Rectal smooth muscle tissue (tissue), 1 donor: ENCODE results near the gene MUC5B.
"Not testable (repeated sequence)": the region's sequence is repeated elsewhere in the genome, so short reads cannot be mapped to it uniquely, and the experiment has no call there.

ENCODE experiments used
- H3K27ac ChIP-seq: one replicate; pipeline ENCODE4 v1.7.0; 2013; ENCODE audit warnings: low read depth, low read length, inconsistent platforms
- H3K27me3 ChIP-seq: one replicate; pipeline ENCODE4 v1.7.0; 2013; ENCODE audit warnings: low read length; ENCODE audit not compliant: control insufficient read depth, insufficient read depth
- H3K36me3 ChIP-seq: one replicate; pipeline ENCODE4 v1.7.0; 2013; ENCODE audit warnings: low read length; ENCODE audit not compliant: control insufficient read depth, insufficient read depth
- H3K4me1 ChIP-seq: one replicate; pipeline ENCODE4 v1.7.0; 2013; ENCODE audit warnings: low read length; ENCODE audit not compliant: control insufficient read depth, insufficient read depth
- H3K4me3 ChIP-seq: one replicate; pipeline ENCODE4 v1.7.0; 2013; ENCODE audit warnings: low read length
- H3K9ac ChIP-seq: one replicate; pipeline ENCODE4 v1.7.0; 2013; ENCODE audit warnings: low read length

Gene MUC5B

DNA sequence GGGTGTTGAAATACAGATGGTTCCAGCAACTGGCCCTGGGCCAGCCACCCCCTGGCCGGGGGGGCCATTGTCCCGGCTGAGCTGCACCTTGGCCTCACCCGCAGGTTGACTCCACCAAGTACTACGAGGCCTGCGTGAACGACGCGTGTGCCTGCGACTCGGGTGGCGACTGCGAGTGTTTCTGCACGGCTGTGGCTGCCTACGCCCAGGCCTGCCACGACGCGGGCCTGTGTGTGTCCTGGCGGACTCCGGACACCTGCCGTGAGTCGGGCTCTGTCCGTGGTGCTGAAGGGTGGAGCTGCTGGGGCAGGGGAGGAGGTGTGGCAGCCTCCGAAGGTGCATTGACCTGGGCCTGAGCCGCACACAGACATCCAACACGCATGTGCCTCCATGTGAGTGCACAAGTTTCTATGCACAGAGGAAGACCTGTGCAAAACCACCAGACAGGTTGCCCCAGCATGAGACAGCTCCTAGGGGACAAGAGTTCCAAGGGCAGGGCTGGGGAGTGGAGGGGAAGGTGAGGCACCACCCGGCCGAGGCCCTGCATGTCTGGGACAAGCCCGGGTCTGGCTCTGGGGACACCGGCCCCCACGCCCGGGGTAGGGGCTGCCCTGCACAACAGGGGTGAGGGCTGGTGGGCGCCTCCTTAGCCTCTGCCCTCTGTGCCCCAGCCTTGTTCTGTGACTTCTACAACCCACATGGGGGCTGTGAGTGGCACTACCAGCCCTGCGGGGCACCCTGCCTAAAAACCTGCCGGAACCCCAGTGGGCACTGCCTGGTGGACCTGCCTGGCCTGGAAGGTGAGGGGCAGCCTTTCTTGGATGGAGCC lies 16.1 kb downstream of the MUC5B start:
- Histone ChIP-seq H3K4me3 (no peak overlapping the region), H3K27me3 (no peaks in the 10 kb centered on the region), H3K4me1 (no peaks in the 10 kb centered on the region), H3K27ac (no peak overlapping the region), H3K36me3 (no peaks in the 10 kb centered on the region), H3K9ac (no peak overlapping the region)

- Histone ChIP-seq H3K36me3 (no peaks in the 10 kb centered on the region), H3K4me1 (no peaks in the 10 kb centered on the region), H3K27ac (no peak overlapping the region), H3K4me3 (no peak overlapping the region), H3K27me3 (no peaks in the 10 kb centered on the region), H3K9ac (no peak overlapping the region)
These were observed 16.8 kb downstream of the MUC5B start for GRCh38 chr11:1239596-1240205.

- Histone ChIP-seq H3K27ac (no peak overlapping the region), H3K9ac (no peak overlapping the region), H3K27me3 (no peaks in the 10 kb centered on the region), H3K36me3 (no peaks in the 10 kb centered on the region), H3K4me3 (no peak overlapping the region), H3K4me1 (no peaks in the 10 kb centered on the region)
These were observed 17.9 kb downstream of the MUC5B start for GRCh38 chr11:1240771-1241170.

DNA sequence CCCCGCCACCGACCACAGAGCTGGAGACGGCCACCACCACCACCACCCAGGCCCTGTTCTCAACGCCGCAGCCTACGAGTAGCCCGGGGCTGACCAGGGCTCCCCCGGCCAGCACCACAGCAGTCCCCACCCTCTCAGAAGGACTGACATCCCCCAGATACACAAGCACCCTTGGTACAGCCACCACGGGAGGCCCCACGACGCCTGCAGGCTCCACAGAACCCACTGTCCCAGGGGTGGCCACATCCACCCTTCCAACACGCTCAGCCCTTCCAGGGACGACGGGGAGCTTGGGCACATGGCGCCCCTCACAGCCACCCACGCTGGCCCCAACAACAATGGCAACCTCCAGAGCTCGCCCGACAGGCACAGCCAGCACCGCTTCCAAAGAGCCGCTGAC lies 18.8 kb downstream of the MUC5B start:
- Histone ChIP-seq H3K9ac (no peak overlapping the region), H3K27me3 (no peaks in the 10 kb centered on the region), H3K4me1 (no peaks in the 10 kb centered on the region), H3K4me3 (no peak overlapping the region), H3K36me3 (no peaks in the 10 kb centered on the region), H3K27ac (no peak overlapping the region)

DNA sequence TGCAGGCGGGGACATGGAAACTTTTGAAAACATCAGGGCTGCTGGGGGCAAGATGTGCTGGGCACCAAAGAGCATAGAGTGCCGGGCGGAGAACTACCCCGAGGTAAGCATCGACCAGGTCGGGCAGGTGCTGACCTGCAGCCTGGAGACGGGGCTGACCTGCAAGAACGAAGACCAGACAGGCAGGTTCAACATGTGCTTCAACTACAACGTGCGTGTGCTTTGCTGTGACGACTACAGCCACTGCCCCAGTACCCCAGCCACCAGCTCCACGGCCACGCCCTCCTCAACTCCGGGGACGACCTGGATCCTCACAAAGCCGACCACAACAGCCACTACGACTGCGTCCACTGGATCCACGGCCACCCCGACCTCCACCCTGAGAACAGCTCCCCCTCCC lies 19.4 kb downstream of the MUC5B start:
- no peak overlapping the region for H3K4me3 ChIP-seq
- H3K9ac ChIP-seq: no peak overlapping the region
- H3K36me3 ChIP-seq: no peaks in the 10 kb centered on the region
- H3K27me3 ChIP-seq: no peaks in the 10 kb centered on the region
- no peaks in the 10 kb centered on the region for H3K4me1 ChIP-seq
- no peak overlapping the region for H3K27ac ChIP-seq

DNA sequence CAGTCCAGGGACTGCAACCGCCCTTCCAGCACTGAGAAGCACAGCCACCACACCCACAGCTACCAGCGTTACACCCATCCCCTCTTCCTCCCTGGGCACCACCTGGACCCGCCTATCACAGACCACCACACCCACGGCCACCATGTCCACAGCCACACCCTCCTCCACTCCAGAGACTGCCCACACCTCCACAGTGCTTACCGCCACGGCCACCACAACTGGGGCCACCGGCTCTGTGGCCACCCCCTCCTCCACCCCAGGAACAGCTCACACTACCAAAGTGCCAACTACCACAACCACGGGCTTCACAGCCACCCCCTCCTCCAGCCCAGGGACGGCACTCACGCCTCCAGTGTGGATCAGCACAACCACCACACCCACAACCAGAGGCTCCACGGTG lies 19.9 kb downstream of the MUC5B start:
- H3K27ac ChIP-seq, H3K36me3 ChIP-seq, H3K4me1 ChIP-seq, H3K27me3 ChIP-seq, H3K4me3 ChIP-seq, H3K9ac ChIP-seq: not testable (repeated sequence)

DNA sequence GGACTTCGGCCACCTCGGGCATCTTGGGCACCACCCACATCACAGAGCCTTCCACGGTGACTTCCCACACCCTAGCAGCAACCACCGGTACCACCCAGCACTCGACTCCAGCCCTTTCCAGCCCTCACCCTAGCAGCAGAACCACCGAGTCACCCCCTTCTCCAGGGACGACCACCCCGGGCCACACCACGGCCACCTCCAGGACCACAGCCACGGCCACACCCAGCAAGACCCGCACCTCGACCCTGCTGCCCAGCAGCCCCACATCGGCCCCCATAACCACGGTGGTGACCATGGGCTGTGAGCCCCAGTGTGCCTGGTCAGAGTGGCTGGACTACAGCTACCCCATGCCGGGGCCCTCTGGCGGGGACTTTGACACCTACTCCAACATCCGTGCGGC lies 20.7 kb downstream of the MUC5B start:
- not testable (repeated sequence) for H3K27me3 ChIP-seq

GRCh38 chr11:1244557-1244956 lies 21.7 kb downstream of the MUC5B start:
- H3K4me1 ChIP-seq, H3K9ac ChIP-seq, H3K27me3 ChIP-seq, H3K27ac ChIP-seq, H3K36me3 ChIP-seq, H3K4me3 ChIP-seq: not testable (repeated sequence)

More for the DNA sequence above, 20.7 kb downstream of the MUC5B start:
- H3K36me3 ChIP-seq, H3K27ac ChIP-seq, H3K4me3 ChIP-seq, H3K4me1 ChIP-seq, H3K9ac ChIP-seq: not testable (repeated sequence)

DNA sequence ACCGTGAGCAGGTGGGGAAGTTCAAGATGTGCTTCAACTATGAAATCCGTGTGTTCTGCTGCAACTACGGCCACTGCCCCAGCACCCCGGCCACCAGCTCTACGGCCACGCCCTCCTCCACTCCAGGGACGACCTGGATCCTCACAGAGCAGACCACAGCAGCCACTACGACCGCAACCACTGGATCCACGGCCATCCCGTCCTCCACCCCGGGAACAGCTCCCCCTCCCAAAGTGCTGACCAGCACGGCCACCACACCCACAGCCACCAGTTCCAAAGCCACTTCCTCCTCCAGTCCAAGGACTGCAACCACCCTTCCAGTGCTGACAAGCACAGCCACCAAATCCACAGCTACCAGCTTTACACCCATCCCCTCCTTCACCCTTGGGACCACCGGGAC lies 22.9 kb downstream of the MUC5B start:
- H3K36me3 ChIP-seq, H3K4me3 ChIP-seq, H3K4me1 ChIP-seq, H3K9ac ChIP-seq, H3K27me3 ChIP-seq, H3K27ac ChIP-seq: not testable (repeated sequence)

DNA sequence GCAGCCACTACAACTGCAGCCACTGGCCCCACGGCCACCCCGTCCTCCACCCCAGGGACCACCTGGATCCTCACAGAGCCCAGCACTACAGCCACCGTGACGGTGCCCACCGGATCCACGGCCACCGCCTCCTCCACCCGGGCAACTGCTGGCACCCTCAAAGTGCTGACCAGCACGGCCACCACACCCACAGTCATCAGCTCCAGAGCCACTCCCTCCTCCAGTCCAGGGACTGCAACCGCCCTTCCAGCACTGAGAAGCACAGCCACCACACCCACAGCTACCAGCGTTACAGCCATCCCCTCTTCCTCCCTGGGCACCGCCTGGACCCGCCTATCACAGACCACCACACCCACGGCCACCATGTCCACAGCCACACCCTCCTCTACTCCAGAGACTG lies 23.4 kb downstream of the MUC5B start:
- not testable (repeated sequence) for H3K36me3 ChIP-seq, H3K27me3 ChIP-seq, H3K4me1 ChIP-seq, H3K9ac ChIP-seq, H3K4me3 ChIP-seq, H3K27ac ChIP-seq

- H3K36me3 ChIP-seq, H3K9ac ChIP-seq, H3K4me3 ChIP-seq, H3K4me1 ChIP-seq, H3K27me3 ChIP-seq, H3K27ac ChIP-seq: not testable (repeated sequence)
These were observed 24.2 kb downstream of the MUC5B start for GRCh38 chr11:1247026-1247425.

DNA sequence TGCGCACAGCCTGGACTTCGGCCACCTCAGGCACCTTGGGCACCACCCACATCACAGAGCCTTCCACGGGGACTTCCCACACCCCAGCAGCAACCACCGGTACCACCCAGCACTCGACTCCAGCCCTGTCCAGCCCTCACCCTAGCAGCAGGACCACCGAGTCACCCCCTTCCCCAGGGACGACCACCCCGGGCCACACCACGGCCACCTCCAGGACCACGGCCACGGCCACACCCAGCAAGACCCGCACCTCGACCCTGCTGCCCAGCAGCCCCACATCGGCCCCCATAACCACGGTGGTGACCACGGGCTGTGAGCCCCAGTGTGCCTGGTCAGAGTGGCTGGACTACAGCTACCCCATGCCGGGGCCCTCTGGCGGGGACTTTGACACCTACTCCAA lies 26.1 kb downstream of the MUC5B start:
- H3K27ac ChIP-seq, H3K27me3 ChIP-seq, H3K4me3 ChIP-seq, H3K4me1 ChIP-seq, H3K36me3 ChIP-seq, H3K9ac ChIP-seq: not testable (repeated sequence)

DNA sequence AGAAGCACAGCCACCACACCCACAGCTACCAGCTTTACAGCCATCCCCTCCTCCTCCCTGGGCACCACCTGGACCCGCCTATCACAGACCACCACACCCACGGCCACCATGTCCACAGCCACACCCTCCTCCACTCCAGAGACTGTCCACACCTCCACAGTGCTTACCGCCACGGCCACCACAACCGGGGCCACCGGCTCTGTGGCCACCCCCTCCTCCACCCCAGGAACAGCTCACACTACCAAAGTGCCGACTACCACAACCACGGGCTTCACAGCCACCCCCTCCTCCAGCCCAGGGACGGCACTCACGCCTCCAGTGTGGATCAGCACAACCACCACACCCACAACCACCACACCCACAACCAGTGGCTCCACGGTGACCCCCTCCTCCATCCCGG lies 27.5 kb downstream of the MUC5B start:
- H3K9ac ChIP-seq, H3K27me3 ChIP-seq, H3K4me1 ChIP-seq, H3K4me3 ChIP-seq, H3K27ac ChIP-seq, H3K36me3 ChIP-seq: not testable (repeated sequence)
